H1 (cell line): Measurements from ENCODE around the gene C2orf66. TPM values are rescaled to one million over a fixed set of nuclear protein-coding genes. Genes with fewer than 3 reads are reported as not detected.

ENCODE experiments used
- CTCF ChIA-PET: fragments of 300-600 bp; sonication (Branson Sonifier 250); formaldehyde crosslinking; loops from one replicate; lab custom pipeline; 2021; ENCODE audit not compliant: partially characterized antibody; lab: Charles Lee
- POLR2A ChIA-PET: fragments of 300-600 bp; sonication (Branson Sonifier 250); formaldehyde crosslinking; loops from one replicate; lab custom pipeline; 2021; ENCODE audit warnings: inconsistent platforms; ENCODE audit not compliant: partially characterized antibody; lab: Charles Lee
- DNase-seq, 2 experiments: peaks; one replicate each; pipeline versions ENCODE4 v3.0.0 to v3.0.0-alpha.2; 2010 to 2022; ENCODE audit warnings: low spot score in 2 of 2, low read depth in 1 of 2, mixed read lengths in 1 of 2
- FAIRE-seq: peaks from 2 replicates; lab custom pipeline; 2011; peaks lifted over from hg19 to GRCh38; lab: Jason Lieb, UNC
- H2AFZ ChIP-seq: 2 replicates; pipeline ENCODE4 v1.8.1; 2012; ENCODE audit warnings: low read length, inconsistent platforms
- H2AK5ac ChIP-seq: 2 replicates; pipeline ENCODE4 v1.6.1; 2013; ENCODE audit warnings: low read depth, low read length
- H2BK120ac ChIP-seq: replicated peaks from 2 replicates; pipeline ENCODE3; 2013; ENCODE audit warnings: low read depth, low read length, inconsistent platforms
- H2BK12ac ChIP-seq: 2 replicates; pipeline ENCODE4 v1.6.1; 2013; ENCODE audit warnings: low read depth, low read length
- H2BK15ac ChIP-seq: 2 replicates; pipeline ENCODE4 v1.6.1; 2013; ENCODE audit warnings: low read length
- H2BK20ac ChIP-seq: 2 replicates; pipeline ENCODE4 v1.6.1; 2013; ENCODE audit warnings: low read length
- H2BK5ac ChIP-seq: 2 replicates; pipeline ENCODE4 v1.6.1; 2013; ENCODE audit warnings: low read depth, low read length
- H3K14ac ChIP-seq: 2 replicates; pipeline ENCODE4 v1.6.1; 2013; ENCODE audit warnings: inconsistent platforms; ENCODE audit not compliant: insufficient read length
- H3K18ac ChIP-seq: 2 replicates; pipeline ENCODE4 v1.6.1; 2013; ENCODE audit warnings: low read length; ENCODE audit errors: extremely low read depth
- H3K23ac ChIP-seq: 2 replicates; pipeline ENCODE4 v1.6.1; 2013; ENCODE audit warnings: inconsistent platforms; ENCODE audit not compliant: insufficient read length
- H3K23me2 ChIP-seq: 2 replicates; pipeline ENCODE4 v1.6.1; 2013; ENCODE audit warnings: low read depth, low read length
- H3K27ac ChIP-seq: 2 replicates; pipeline ENCODE4 v1.6.1; 2011; ENCODE audit warnings: low read depth, low read length, inconsistent platforms
- H3K27me3 ChIP-seq, 4 experiments: replicated peaks in 1 of 4; 1 replicate in 1 of 4; 2 replicates in 3 of 4; pipeline versions ENCODE4 v1.6.1 to v1.8.1; 2011 to 2013; ENCODE audit warnings: low read length in 3 of 4, mild to moderate bottlenecking in 3 of 4, inconsistent platforms in 2 of 4, mixed read lengths in 2 of 4, moderate library complexity in 1 of 4; ENCODE audit not compliant: control insufficient read depth in 3 of 4, insufficient read depth in 3 of 4; ENCODE audit errors: extremely low read depth in 1 of 4
- H3K36me3 ChIP-seq, 4 experiments: 2 replicates each; pipeline versions ENCODE4 v1.6.1 to v1.8.1; 2011 to 2013; ENCODE audit warnings: mild to moderate bottlenecking in 4 of 4, low read length in 3 of 4, moderate library complexity in 2 of 4, control low read depth in 1 of 4, inconsistent platforms in 1 of 4; ENCODE audit not compliant: insufficient read depth in 4 of 4, control insufficient read depth in 2 of 4
- H3K4ac ChIP-seq: replicated peaks from 2 replicates; pipeline ENCODE3; 2013; ENCODE audit warnings: low read length, low read depth, mixed read lengths, inconsistent platforms; ENCODE audit not compliant: insufficient read length
- H3K4me1 ChIP-seq, 4 experiments: replicated peaks in 1 of 4; 1 replicate in 1 of 4; 2 replicates in 3 of 4; pipeline versions ENCODE4 v1.6.1 to v1.8.1; 2011 to 2013; ENCODE audit warnings: low read length in 3 of 4, inconsistent platforms in 2 of 4, mixed read lengths in 1 of 4; ENCODE audit not compliant: insufficient read depth in 4 of 4, control insufficient read depth in 3 of 4
- H3K4me2 ChIP-seq, 2 experiments: 2 replicates each; pipeline versions ENCODE4 v1.6.1 to v1.8.1; 2011 to 2013; ENCODE audit warnings: low read depth in 2 of 2, low read length in 2 of 2, control low read depth in 1 of 2, inconsistent platforms in 1 of 2, mild to moderate bottlenecking in 1 of 2; ENCODE audit not compliant: insufficient read depth in 1 of 2
- H3K4me3 ChIP-seq, 4 experiments: fragments of 200-600, 300-600 bp in 1 of 4; sonication (generic), shearing (Covaris generic), sonication (Bioruptor Twin) in 1 of 4; 2 replicates each; pipeline versions ENCODE4 v1.5.1 to v1.8.1; 2011 to 2016; ENCODE audit warnings: low read length in 4 of 4, low read depth in 3 of 4, control low read depth in 2 of 4, inconsistent platforms in 2 of 4, mild to moderate bottlenecking in 2 of 4, mixed read lengths in 1 of 4, moderate library complexity in 1 of 4; ENCODE audit not compliant: insufficient read depth in 2 of 4; ENCODE audit errors: extremely low read depth in 1 of 4
- H3K56ac ChIP-seq: replicated peaks from 2 replicates; pipeline ENCODE3; 2013; ENCODE audit warnings: low read depth, mild to moderate bottlenecking, mixed read lengths, low read length, inconsistent platforms; ENCODE audit not compliant: insufficient read length
- H3K79me1 ChIP-seq: 2 replicates; pipeline ENCODE4 v1.6.1; 2013; ENCODE audit warnings: low read depth, low read length, control low read depth
- H3K79me2 ChIP-seq, 2 experiments: 2 replicates each; pipeline versions ENCODE4 v1.6.1 to v1.8.1; 2012 to 2013; ENCODE audit warnings: low read length in 2 of 2, mild to moderate bottlenecking in 2 of 2, inconsistent platforms in 1 of 2; ENCODE audit not compliant: insufficient read depth in 2 of 2, control insufficient read depth in 1 of 2
- H3K9ac ChIP-seq, 4 experiments: replicated peaks in 1 of 4; 1 replicate in 1 of 4; 2 replicates in 3 of 4; pipeline versions ENCODE4 v1.6.1 to v1.8.1; 2011 to 2013; ENCODE audit warnings: low read depth in 3 of 4, low read length in 3 of 4, control low read depth in 2 of 4, mild to moderate bottlenecking in 2 of 4, moderate library complexity in 2 of 4, inconsistent platforms in 1 of 4; ENCODE audit errors: extremely low read depth in 1 of 4
- H3K9me3 ChIP-seq, 2 experiments: 2 replicates each; pipeline versions ENCODE4 v1.6.1 to v1.8.1; 2012 to 2013; ENCODE audit warnings: mild to moderate bottlenecking in 2 of 2, moderate library complexity in 2 of 2, control low read depth in 1 of 2, inconsistent platforms in 1 of 2, low read depth in 1 of 2, low read length in 1 of 2, mixed read lengths in 1 of 2; ENCODE audit not compliant: insufficient read depth in 2 of 2
- H4K20me1 ChIP-seq, 2 experiments: replicated peaks in 1 of 2; 2 replicates each; pipeline versions ENCODE3 to v1.8.1; 2011 to 2013; ENCODE audit warnings: inconsistent platforms in 2 of 2, low read length in 2 of 2, mild to moderate bottlenecking in 1 of 2; ENCODE audit not compliant: insufficient read depth in 2 of 2, control insufficient read depth in 1 of 2
- H4K5ac ChIP-seq: 2 replicates; pipeline ENCODE4 v1.6.1; 2013; ENCODE audit warnings: low read length, low read depth, mixed read lengths, inconsistent platforms; ENCODE audit not compliant: insufficient read length
- H4K8ac ChIP-seq: 2 replicates; pipeline ENCODE4 v1.8.0; 2013; ENCODE audit warnings: mild to moderate bottlenecking, moderate library complexity, low read length, inconsistent platforms; ENCODE audit not compliant: insufficient read depth; ENCODE audit errors: extremely low read depth
- H4K91ac ChIP-seq: replicated peaks from 2 replicates; pipeline ENCODE3; 2013; ENCODE audit warnings: low read length, mixed read lengths, inconsistent platforms; ENCODE audit not compliant: insufficient read length
- BCL11A ChIP-seq, 2 experiments: IDR thresholded peaks; one replicate each; pipeline ENCODE4 v1.6.1; 2011; ENCODE audit warnings: low read depth in 2 of 2, low read length in 2 of 2, mild to moderate bottlenecking in 2 of 2
- BRCA1 ChIP-seq: IDR thresholded peaks from 2 replicates; pipeline ENCODE4 v1.6.1; 2012; ENCODE audit warnings: low read depth, low read length, improper control_type of control experiment
- CBX5 ChIP-seq: fragments of 300-800, 300-1000 bp; sonication (generic); IDR thresholded peaks from 2 replicates; pipeline ENCODE4 v1.7.1; 2016; ENCODE audit warnings: antibody characterized with exemption, low read length, low read depth
- CBX8 ChIP-seq: fragments of 300-800, 300-1000 bp; sonication (generic); IDR thresholded peaks from 2 replicates; pipeline ENCODE4 v1.7.1; 2016; ENCODE audit warnings: low read depth, low read length, borderline replicate concordance
- CEBPB ChIP-seq: IDR thresholded peaks from 2 replicates; pipeline ENCODE4 v1.6.1; 2012; ENCODE audit warnings: low read depth, low read length
- EP300 ChIP-seq, 2 experiments: IDR thresholded peaks; 1 replicate in 1 of 2; 2 replicates in 1 of 2; pipeline ENCODE4 v1.6.1; 2011 to 2012; ENCODE audit warnings: low read depth in 2 of 2, low read length in 2 of 2, mild to moderate bottlenecking in 2 of 2, borderline replicate concordance in 1 of 2, inconsistent platforms in 1 of 2, moderate library complexity in 1 of 2
- GTF2F1 ChIP-seq: IDR thresholded peaks from 2 replicates; pipeline ENCODE4 v1.6.1; 2012; ENCODE audit warnings: low read depth, low read length, improper control_type of control experiment, borderline replicate concordance
- HDAC2 ChIP-seq, 2 experiments: fragments of 300-600 bp in 1 of 2; sonication (generic) in 1 of 2; IDR thresholded peaks; 2 replicates each; pipeline ENCODE4 v1.6.1; 2011 to 2012; ENCODE audit warnings: low read depth in 2 of 2, low read length in 2 of 2, mild to moderate bottlenecking in 2 of 2, moderate library complexity in 2 of 2, borderline replicate concordance in 1 of 2, inconsistent platforms in 1 of 2
- JUND ChIP-seq: IDR thresholded peaks from 2 replicates; pipeline ENCODE4 v1.6.1; 2011; ENCODE audit warnings: mild to moderate bottlenecking, improper control_type of control experiment, low read length
- NANOG ChIP-seq: IDR thresholded peaks from 2 replicates; pipeline ENCODE4 v1.6.1; 2011; ENCODE audit warnings: low read length, low read depth, mild to moderate bottlenecking, inconsistent platforms; ENCODE audit not compliant: insufficient read depth, poor library complexity, severe bottlenecking
- PHF8 ChIP-seq: fragments of 200-600 bp; sonication (generic); conservative IDR thresholded peaks from 2 replicates; pipeline ENCODE4 v1.7.1; 2012; ENCODE audit warnings: low read depth, mild to moderate bottlenecking, inconsistent platforms, low read length, moderate library complexity
- RNF2 ChIP-seq: fragments of 200-900, 300-1000 bp; sonication (generic); IDR thresholded peaks from 2 replicates; pipeline ENCODE4 v1.7.1; 2016; ENCODE audit warnings: borderline replicate concordance, low read depth, mild to moderate bottlenecking, antibody characterized with exemption, low read length; ENCODE audit not compliant: poor library complexity, severe bottlenecking; ENCODE audit errors: missing control alignments
- RXRA ChIP-seq: IDR thresholded peaks from 2 replicates; pipeline ENCODE4 v1.6.1; 2011; ENCODE audit warnings: low read depth, mild to moderate bottlenecking, low read length, moderate library complexity; ENCODE audit not compliant: insufficient read depth
- WGBS, 2 experiments: shearing (Covaris generic) in 1 of 2; methylation state at CpG; one replicate each; pipeline versions ENCODE4 v1.1.6 to v1.1.7; 2013 to 2015; ENCODE audit warnings: low lambda C conversion rate in 2 of 2, mixed read lengths in 2 of 2, inconsistent platforms in 1 of 2, low coverage in 1 of 2, missing lambda C conversion rate in 1 of 2; ENCODE audit not compliant: insufficient replicate concordance in 2 of 2, insufficient coverage in 1 of 2, insufficient read length in 1 of 2; ENCODE audit errors: extremely low coverage in 1 of 2, missing lambda C conversion rate in 1 of 2; 5-methylcytosine and 5-hydroxymethylcytosine counted together
- polyA plus RNA-seq, 7 experiments: library from polyadenylated mRNA; depleted of rRNA in 3 of 7; stranded (reverse) in 5 of 7; unstranded in 2 of 7; fragments of >200 nt in 5 of 7; fragments of 200-250 nt in 2 of 7; gene quantifications; 1 replicate in 5 of 7; 2 replicates in 1 of 7; 4 replicates in 1 of 7; pipeline versions ENCODE4 v1.2.1 to v1.2.3, GENCODE V29; 2011 to 2013; ENCODE audit warnings: missing spikeins in 2 of 7, mixed read lengths in 2 of 7
- total RNA-seq: library from RNA; stranded (reverse); fragmentation: NEBNext Ultra II Directional; extraction: Animal tissue kit (Norgen Biotek cat#: 25700); gene quantifications from 2 replicates; pipeline ENCODE4 v1.2.1, GENCODE V29; 2021

The C2orf66 gene
- total and polyA plus RNA-seq, 2 of the 8 experiments (the other 6 are each of a cell fraction or from before 2014, with no cell fraction given) = not detected

DNA sequence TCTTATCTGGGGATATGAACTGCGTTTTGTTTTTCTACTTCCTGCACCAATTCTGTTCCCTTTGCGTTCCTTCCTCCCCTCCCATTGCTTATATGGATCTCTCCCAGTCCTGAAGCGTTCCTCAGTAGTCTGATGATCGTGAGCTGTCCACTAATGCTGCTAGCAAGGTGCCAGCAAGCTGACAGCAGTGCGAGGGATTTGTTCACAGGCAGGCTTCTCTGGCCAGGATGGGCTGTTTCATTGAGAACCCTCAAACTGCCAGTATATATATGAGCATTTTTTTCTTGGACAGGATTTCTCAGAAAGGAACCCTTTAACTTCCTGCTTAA, 49.8 kb downstream of the C2orf66 start:
- no peak overlapping the region for H2BK5ac ChIP-seq
- H2BK20ac ChIP-seq = no peak overlapping the region
- no peak overlapping the region for H3K23ac ChIP-seq
- H3K4me3 ChIP-seq = no peak overlapping the region
- H4K8ac ChIP-seq = no peak overlapping the region
- no peak overlapping the region for H3K27ac ChIP-seq
- H2AFZ ChIP-seq = no peak overlapping the region
- no peak overlapping the region for H3K4ac ChIP-seq
- WGBS, 2 experiments = 99% methylated on average over 5 of the region's 5 CpGs; no CpG with 5 or more reads in 1 of the 2 experiments
- H2BK12ac ChIP-seq = no peak overlapping the region
- H3K56ac ChIP-seq = no peak overlapping the region
- H4K5ac ChIP-seq = no peak overlapping the region
- no peaks in the 10 kb centered on the region for H3K79me2 ChIP-seq
- H3K79me1 ChIP-seq = no peaks in the 10 kb centered on the region
- no peaks in the 10 kb centered on the region for H3K4me1 ChIP-seq
- peaks cover 0 to 18% (median 2%) of the 10 kb centered on the region in 4 experiments; a peak in 5 of 8 replicates for H3K36me3 ChIP-seq
- no peak overlapping the region for H3K4me2 ChIP-seq
- H2BK15ac ChIP-seq = no peak overlapping the region
- H3K18ac ChIP-seq = no peak overlapping the region
- H3K14ac ChIP-seq = no peak overlapping the region
- FAIRE-seq = no peak
- no peaks in the 10 kb centered on the region for H3K9me3 ChIP-seq
- H3K9ac ChIP-seq = no peak overlapping the region
- no peaks in the 10 kb centered on the region for H3K23me2 ChIP-seq
- ChIA-PET POLR2A (interaction anchor here (0.9 to 1.5 kb wide), 2 partner anchors 8 to 11 kb away, joined by 3 to 5 read pairs; no protein-coding TSS in a partner anchor), CTCF (interaction anchor here (0.9 to 3.6 kb wide), 4 partner anchors 8 to 1099 kb away, joined by 3 to 15 read pairs (median 4); no protein-coding TSS in a partner anchor)
- no peak for DNase-seq
- no peak overlapping the region for H2AK5ac ChIP-seq
- no peaks in the 10 kb centered on the region for H3K27me3 ChIP-seq
- no peak overlapping the region for H4K91ac ChIP-seq
- H4K20me1 ChIP-seq = no peaks in the 10 kb centered on the region
- no peak overlapping the region for H2BK120ac ChIP-seq
- TF ChIP-seq BCL11A (IDR thresholded peaks at IDR 0.05; ENCODE audit: low read depth in 2 of 2, low read length in 2 of 2) (no peak), RXRA (no peak), NANOG (no peak), HDAC2 (IDR thresholded peaks at IDR 0.05; ENCODE audit: borderline replicate concordance in 1 of 2, low read depth in 2 of 2, low read length in 2 of 2) (no peak), JUND (no peak), EP300 (IDR thresholded peaks at IDR 0.05; ENCODE audit: borderline replicate concordance in 1 of 2, low read depth in 2 of 2, low read length in 2 of 2) (no peak), BRCA1 (no peak), CBX8 (no peak), CBX5 (no peak), RNF2 (no peak), PHF8 (no peak), CEBPB (no peak), GTF2F1 (no peak)
